Prostate gland (tissue), 1 donor: ENCODE data around the gene PLEKHH1.

Source experiments
- POLR2A ChIP-seq: fragments of 450-650 bp; IDR thresholded peaks from one replicate; pipeline ENCODE4 v1.6.1; 2016; ENCODE audit warnings: antibody characterized with exemption, mild to moderate bottlenecking
- POLR2AphosphoS5 ChIP-seq: sonication (generic); formaldehyde crosslinking; IDR thresholded peaks from one replicate; pipeline ENCODE4 v1.6.1; 2017; ENCODE audit warnings: antibody characterized with exemption

DNA sequence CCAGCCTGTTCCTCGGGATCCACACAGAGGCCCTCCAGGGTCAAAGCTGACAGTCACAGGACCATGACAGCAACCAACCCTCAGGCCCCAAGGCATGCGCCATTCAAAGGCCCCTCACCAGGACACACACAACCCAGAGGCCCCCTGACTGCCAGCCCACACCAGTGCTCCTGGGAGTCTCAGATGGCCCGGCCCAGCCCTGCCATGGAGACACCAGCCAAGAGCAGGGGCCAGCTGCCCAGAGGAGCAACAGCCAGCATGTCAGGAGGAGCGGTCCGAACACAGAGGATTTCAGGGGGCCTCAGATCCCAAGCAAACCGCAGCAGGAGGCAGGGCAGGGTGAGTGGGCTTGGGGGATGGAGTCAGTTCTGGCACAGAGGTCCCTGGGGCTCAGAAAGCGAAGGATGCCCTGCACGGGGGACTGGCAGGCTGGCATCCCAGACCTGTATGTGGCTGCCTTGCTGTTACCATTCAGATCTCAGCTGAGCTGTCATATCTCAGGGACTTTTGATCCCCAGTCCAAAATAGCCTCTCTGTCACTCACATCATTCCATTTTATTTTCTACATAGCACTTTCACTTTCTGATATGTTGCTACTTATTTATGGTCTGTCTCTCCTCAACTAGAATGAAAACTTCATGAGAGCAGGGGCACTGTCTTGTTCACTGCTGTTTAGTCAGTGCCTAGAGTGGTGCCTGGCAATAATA, 49.4 kb upstream of the PLEKHH1 start:
- no peak for TF ChIP-seq POLR2A
- TF ChIP-seq POLR2AphosphoS5, result no peak
